MM.1S (cell line): Measurements from ENCODE around the gene FAM83F.

Experiments
- DNase-seq: peaks from one replicate; pipeline ENCODE4 v3.0.0-alpha.2; 2015
- H2AFZ ChIP-seq: fragments of 300-600 bp; sonication (generic); 2 replicates; pipeline ENCODE4 v1.6.0; 2016; ENCODE audit warnings: antibody characterized with exemption, low read length
- H3F3A ChIP-seq: fragments of 300-600 bp; sonication (generic); 2 replicates; pipeline ENCODE4 v1.6.1; 2016; ENCODE audit warnings: mild to moderate bottlenecking, antibody characterized with exemption, low read length, moderate library complexity, mixed read lengths; ENCODE audit not compliant: insufficient read depth
- H3K27ac ChIP-seq: fragments of 300-600 bp; sonication (generic); 2 replicates; pipeline ENCODE4 v1.5.1; 2016; ENCODE audit warnings: mild to moderate bottlenecking, low read length
- H3K27me3 ChIP-seq: fragments of 300-600 bp; sonication (generic); replicated peaks from 2 replicates; pipeline ENCODE4 v1.6.0; 2016; ENCODE audit warnings: low read length; ENCODE audit not compliant: insufficient read depth
- H3K36me3 ChIP-seq: fragments of 300-600 bp; sonication (generic); replicated peaks from 2 replicates; pipeline ENCODE4 v1.6.1; 2016; ENCODE audit warnings: mild to moderate bottlenecking, low read length, mixed read lengths; ENCODE audit not compliant: insufficient read depth
- H3K4me1 ChIP-seq: fragments of 300-600 bp; sonication (generic); 2 replicates; pipeline ENCODE4 v1.6.1; 2016; ENCODE audit warnings: low read length, mixed read lengths
- H3K4me2 ChIP-seq: fragments of 300-600 bp; sonication (generic); 2 replicates; pipeline ENCODE4 v1.6.0; 2016; ENCODE audit warnings: low read depth, low read length
- H3K4me3 ChIP-seq: fragments of 300-600 bp; sonication (generic); 2 replicates; pipeline ENCODE4 v1.5.1; 2016; ENCODE audit warnings: low read length, mixed read lengths
- H3K79me2 ChIP-seq: fragments of 300-600 bp; sonication (generic); 2 replicates; pipeline ENCODE4 v1.6.1; 2016; ENCODE audit warnings: mixed run types, low read length, mixed read lengths
- H3K9ac ChIP-seq: fragments of 300-600 bp; sonication (generic); 2 replicates; pipeline ENCODE4 v1.6.1; 2016; ENCODE audit warnings: low read length, mixed read lengths
- H3K9me2 ChIP-seq: fragments of 300-600 bp; sonication (generic); replicated peaks from 2 replicates; pipeline ENCODE4 v1.6.1; 2016; ENCODE audit warnings: mild to moderate bottlenecking, low read length, mixed read lengths; ENCODE audit not compliant: insufficient read depth
- H3K9me3 ChIP-seq: fragments of 300-600 bp; sonication (generic); replicated peaks from 2 replicates; pipeline ENCODE4 v1.6.1; 2016; ENCODE audit warnings: mild to moderate bottlenecking, low read length, mixed read lengths; ENCODE audit not compliant: insufficient read depth
- H4K20me1 ChIP-seq: fragments of 300-600 bp; sonication (generic); 2 replicates; pipeline ENCODE4 v1.6.1; 2016; ENCODE audit warnings: mild to moderate bottlenecking, low read length, moderate library complexity, mixed read lengths; ENCODE audit not compliant: insufficient read depth
- EZH2 ChIP-seq: fragments of 300-600 bp; sonication (generic); optimal IDR thresholded peaks from 2 replicates; pipeline ENCODE3; 2017; ENCODE audit warnings: low read depth, mild to moderate bottlenecking, antibody characterized with exemption, low read length, mixed read lengths
- EZH2phosphoT487 ChIP-seq: fragments of 300-600 bp; sonication (generic); IDR thresholded peaks from 2 replicates; pipeline ENCODE4 v1.6.1; 2018; ENCODE audit warnings: antibody characterized with exemption, low read length
- TF ChIP-seq, protein P1 (sequence below): fragments of 300-600 bp; sonication (generic); IDR thresholded peaks from 2 replicates; pipeline ENCODE4 v1.5.1; 2016; ENCODE audit warnings: antibody characterized with exemption, low read length, mixed read lengths

Gene FAM83F

DNA sequence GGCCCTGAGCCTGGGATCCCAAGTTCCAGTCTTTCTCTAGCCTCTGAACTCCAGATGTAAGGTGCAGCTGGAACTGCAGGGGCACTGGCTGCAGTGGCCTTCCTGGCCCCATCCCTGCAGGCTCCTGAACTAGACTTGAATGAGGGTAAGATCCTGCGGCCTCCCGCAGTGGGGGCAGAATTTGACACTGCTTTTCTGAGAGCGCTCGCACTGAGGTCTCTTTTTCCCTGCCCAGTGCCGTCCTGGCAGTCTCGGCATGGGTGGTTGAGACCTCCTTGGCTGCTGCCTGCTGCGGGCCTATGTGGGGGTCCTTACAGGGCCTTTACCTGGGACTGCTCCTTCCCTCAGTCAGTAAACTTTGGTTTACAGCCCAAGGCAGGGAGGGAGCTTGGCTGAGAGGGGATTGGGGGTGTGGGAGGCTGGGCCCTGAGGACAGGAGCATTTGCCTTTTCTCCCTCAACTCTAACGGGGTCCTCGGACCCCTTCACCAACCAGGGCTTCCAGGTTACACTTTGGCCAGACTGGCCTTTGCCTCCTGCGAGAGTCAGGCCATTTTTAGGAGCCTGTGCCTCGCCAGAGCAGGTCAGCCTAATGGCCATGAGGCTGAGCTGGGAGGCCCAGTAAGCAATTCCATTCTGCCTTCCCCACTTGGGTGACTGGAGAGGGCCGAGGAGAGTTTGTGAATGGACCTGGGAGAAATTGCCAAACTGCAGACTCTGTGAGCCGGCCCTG lies 35.4 kb downstream of the FAM83F start:
- Histone ChIP-seq H3K4me1 (no peaks in the 10 kb centered on the region), H3K79me2 (no peaks in the 10 kb centered on the region), H3K9ac (no peak overlapping the region), H3K27ac (no peak overlapping the region), H2AFZ (no peak overlapping the region), H3K9me3 (no peaks in the 10 kb centered on the region), H3K4me2 (no peak overlapping the region), H3K4me3 (no peak overlapping the region), H3K36me3 (no peaks in the 10 kb centered on the region), H3K27me3 (no peaks in the 10 kb centered on the region; the same call in 1 of the 2 replicates), H4K20me1 (no peaks in the 10 kb centered on the region), H3F3A (no peaks in the 10 kb centered on the region), H3K9me2 (no peaks in the 10 kb centered on the region)
- no peak for TF ChIP-seq EZH2
- TF ChIP-seq EZH2phosphoT487 = no peak
- TF ChIP-seq, protein P1, sequence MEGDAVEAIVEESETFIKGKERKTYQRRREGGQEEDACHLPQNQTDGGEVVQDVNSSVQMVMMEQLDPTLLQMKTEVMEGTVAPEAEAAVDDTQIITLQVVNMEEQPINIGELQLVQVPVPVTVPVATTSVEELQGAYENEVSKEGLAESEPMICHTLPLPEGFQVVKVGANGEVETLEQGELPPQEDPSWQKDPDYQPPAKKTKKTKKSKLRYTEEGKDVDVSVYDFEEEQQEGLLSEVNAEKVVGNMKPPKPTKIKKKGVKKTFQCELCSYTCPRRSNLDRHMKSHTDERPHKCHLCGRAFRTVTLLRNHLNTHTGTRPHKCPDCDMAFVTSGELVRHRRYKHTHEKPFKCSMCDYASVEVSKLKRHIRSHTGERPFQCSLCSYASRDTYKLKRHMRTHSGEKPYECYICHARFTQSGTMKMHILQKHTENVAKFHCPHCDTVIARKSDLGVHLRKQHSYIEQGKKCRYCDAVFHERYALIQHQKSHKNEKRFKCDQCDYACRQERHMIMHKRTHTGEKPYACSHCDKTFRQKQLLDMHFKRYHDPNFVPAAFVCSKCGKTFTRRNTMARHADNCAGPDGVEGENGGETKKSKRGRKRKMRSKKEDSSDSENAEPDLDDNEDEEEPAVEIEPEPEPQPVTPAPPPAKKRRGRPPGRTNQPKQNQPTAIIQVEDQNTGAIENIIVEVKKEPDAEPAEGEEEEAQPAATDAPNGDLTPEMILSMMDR = no peak
- DNase-seq = no peak

DNA sequence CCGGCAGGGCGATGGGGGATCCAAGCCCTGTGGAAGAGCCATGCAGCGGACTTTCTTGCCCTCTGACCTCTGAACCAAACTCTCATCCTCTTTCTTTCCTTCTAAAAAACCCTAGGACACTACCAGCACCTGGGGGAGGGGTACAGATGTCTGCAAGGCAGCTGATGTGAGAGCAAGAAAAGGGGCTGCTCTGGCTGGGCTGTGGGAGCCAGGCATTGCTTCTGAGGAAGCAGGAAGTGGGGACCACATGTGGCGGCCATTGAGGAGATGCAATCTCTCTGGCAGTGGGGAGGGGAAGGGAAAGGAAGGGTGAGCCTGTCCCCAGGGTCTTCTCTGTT lies 36.0 kb downstream of the FAM83F start:
- no peaks in the 10 kb centered on the region for H3K4me1 ChIP-seq
- H3K9me3 ChIP-seq = no peaks in the 10 kb centered on the region
- no peaks in the 10 kb centered on the region for H4K20me1 ChIP-seq
- H3K9ac ChIP-seq = no peak overlapping the region
- no peak for DNase-seq
- no peaks in the 10 kb centered on the region; the same call in 1 of the 2 replicates for H3K27me3 ChIP-seq
- no peak overlapping the region for H3K27ac ChIP-seq
- H3K4me3 ChIP-seq = no peak overlapping the region
- no peaks in the 10 kb centered on the region for H3K79me2 ChIP-seq
- H3K36me3 ChIP-seq = no peaks in the 10 kb centered on the region
- no peaks in the 10 kb centered on the region for H3F3A ChIP-seq
- H3K4me2 ChIP-seq = no peak overlapping the region
- no peaks in the 10 kb centered on the region for H3K9me2 ChIP-seq
- TF ChIP-seq EZH2 (no peak), EZH2phosphoT487 (no peak)
- TF ChIP-seq, protein P1 = no peak
- H2AFZ ChIP-seq = no peak overlapping the region

DNA sequence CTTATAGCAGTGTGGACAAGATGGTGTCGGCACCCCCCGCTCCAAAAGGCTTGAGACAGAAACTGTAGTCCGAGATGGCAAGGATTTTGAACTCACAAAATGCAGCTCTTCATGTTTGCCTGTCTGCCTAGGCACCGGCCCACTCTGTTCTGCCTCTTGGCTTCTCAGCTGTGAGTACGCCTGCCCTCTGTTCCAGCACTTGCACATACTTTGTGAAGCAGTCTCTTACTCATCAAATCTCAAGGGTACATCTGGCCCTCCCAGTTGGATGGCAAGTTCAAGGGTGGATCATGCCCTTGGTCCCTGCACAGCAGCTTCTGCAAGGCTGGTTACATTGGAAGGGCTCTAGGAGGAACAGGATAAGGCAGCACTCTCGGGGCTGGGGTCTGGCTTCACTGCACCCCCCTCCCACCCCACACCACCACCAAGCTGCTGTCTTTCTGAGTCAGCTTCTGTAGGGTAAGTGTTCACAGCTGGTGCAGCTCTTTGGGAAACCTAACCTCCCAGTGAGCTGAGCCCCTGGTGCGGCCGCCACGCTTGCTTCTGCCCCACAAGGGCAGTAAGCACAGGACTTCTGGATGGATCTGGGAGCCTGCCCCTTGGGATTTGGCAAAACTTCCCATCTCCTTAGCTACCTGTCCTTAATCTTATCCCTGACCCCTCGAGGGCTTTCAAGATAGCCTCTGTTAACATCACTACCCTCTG lies 37.2 kb downstream of the FAM83F start:
- no peak for TF ChIP-seq EZH2
- TF ChIP-seq EZH2phosphoT487 = no peak
- TF ChIP-seq, protein P1 = no peak
- no peak overlapping the region for H2AFZ ChIP-seq
- no peak for DNase-seq
- no peaks in the 10 kb centered on the region for H3K4me1 ChIP-seq
- H3K27ac ChIP-seq = no peak overlapping the region
- no peaks in the 10 kb centered on the region for H4K20me1 ChIP-seq
- H3K36me3 ChIP-seq = no peaks in the 10 kb centered on the region
- no peaks in the 10 kb centered on the region for H3K9me2 ChIP-seq
- no peaks in the 10 kb centered on the region; the same call in 1 of the 2 replicates for H3K27me3 ChIP-seq
- no peak overlapping the region for H3K4me2 ChIP-seq
- no peaks in the 10 kb centered on the region for H3K9me3 ChIP-seq
- no peak overlapping the region for H3K9ac ChIP-seq
- no peaks in the 10 kb centered on the region for H3K79me2 ChIP-seq
- H3K4me3 ChIP-seq = no peak overlapping the region
- no peaks in the 10 kb centered on the region for H3F3A ChIP-seq
